ENCODE results near the gene CTNNA3. TPM values are rescaled to one million over a fixed set of nuclear protein-coding genes. Genes with fewer than 3 reads are reported as not detected.

The CTNNA3 gene
- total and polyA plus RNA-seq, 10 donors, result 0.03 to 2.4 (median 0.76) TPM; not detected in 1

DNA sequence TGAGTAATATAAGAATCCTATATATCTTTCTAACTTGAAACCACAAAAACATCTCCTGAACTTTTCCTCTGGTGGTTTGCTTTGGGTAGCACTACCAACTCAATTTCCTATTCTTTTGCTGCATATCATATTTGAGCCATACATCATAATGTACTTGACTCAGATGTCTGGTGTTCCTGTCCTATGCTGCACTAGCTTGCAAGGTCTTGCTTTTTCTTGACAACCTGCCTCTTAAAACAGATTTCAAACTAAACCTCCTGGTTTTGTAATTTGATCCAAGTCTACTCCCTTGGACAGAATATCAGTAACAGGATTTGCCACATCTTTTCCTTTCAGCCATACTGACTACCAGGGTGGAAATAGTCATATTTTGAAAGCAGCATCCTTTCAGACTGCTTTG, 1290.4 kb downstream of the CTNNA3 start:
- no peaks in the 10 kb centered on the region for H3K36me3 ChIP-seq
- no peak overlapping the region for H3K4me3 ChIP-seq
- TF ChIP-seq, protein P1, sequence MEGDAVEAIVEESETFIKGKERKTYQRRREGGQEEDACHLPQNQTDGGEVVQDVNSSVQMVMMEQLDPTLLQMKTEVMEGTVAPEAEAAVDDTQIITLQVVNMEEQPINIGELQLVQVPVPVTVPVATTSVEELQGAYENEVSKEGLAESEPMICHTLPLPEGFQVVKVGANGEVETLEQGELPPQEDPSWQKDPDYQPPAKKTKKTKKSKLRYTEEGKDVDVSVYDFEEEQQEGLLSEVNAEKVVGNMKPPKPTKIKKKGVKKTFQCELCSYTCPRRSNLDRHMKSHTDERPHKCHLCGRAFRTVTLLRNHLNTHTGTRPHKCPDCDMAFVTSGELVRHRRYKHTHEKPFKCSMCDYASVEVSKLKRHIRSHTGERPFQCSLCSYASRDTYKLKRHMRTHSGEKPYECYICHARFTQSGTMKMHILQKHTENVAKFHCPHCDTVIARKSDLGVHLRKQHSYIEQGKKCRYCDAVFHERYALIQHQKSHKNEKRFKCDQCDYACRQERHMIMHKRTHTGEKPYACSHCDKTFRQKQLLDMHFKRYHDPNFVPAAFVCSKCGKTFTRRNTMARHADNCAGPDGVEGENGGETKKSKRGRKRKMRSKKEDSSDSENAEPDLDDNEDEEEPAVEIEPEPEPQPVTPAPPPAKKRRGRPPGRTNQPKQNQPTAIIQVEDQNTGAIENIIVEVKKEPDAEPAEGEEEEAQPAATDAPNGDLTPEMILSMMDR (IDR thresholded peaks at IDR 0.05 in 8 of 11, conservative IDR thresholded peaks at IDR 0.05 in 3 of 11), result no peak
- TF ChIP-seq POLR2AphosphoS5 (IDR thresholded peaks at IDR 0.05) (no peak), POLR2A (IDR thresholded peaks at IDR 0.05) (no peak)
- peaks cover 0 to 12% (median 2%) of the 10 kb centered on the region in 8 donors for H3K9me3 ChIP-seq
- intact Hi-C loops (cut with DNase I; ENCODE audit: low total_unique reads), result no loop called here
- no peak for DNase-seq
- no peak overlapping the region for H3K27ac ChIP-seq
- H3K27me3 ChIP-seq (replicated peaks in 1 of 7), result no peaks in the 10 kb centered on the region
- H3K4me1 ChIP-seq, result no peaks in the 10 kb centered on the region

DNA sequence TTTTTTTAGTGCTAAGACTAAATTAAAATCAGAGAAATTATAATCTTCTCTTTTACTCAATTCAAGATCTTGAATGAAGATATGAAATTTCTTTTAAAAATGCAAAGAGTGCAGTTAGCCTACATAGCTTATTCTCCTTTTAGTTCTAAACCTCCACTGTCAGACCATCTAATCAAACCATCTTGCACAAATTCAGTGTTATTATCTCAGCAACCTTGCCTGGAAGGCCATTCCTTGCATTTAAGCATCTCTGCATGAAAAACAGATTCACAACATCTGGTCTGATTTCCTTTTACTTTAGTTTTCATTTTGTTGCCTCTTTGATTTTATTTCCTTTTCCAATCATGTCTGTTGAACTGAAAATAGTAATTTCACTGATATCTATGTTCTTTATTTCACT, 1297.3 kb downstream of the CTNNA3 start:
- DNase-seq, result no peak
- no peaks in the 10 kb centered on the region for H3K36me3 ChIP-seq
- intact Hi-C loops (cut with DNase I; ENCODE audit: low total_unique reads), result no loop called here
- no peak overlapping the region for H3K4me3 ChIP-seq
- H3K27me3 ChIP-seq (replicated peaks in 1 of 7), result no peaks in the 10 kb centered on the region
- H3K9me3 ChIP-seq, result peaks cover 0 to 8% (median 4%) of the 10 kb centered on the region in 8 donors
- H3K4me1 ChIP-seq, result no peaks in the 10 kb centered on the region
- TF ChIP-seq POLR2AphosphoS5 (IDR thresholded peaks at IDR 0.05) (no peak), POLR2A (IDR thresholded peaks at IDR 0.05) (no peak)
- TF ChIP-seq, protein P1 (IDR thresholded peaks at IDR 0.05 in 8 of 11, conservative IDR thresholded peaks at IDR 0.05 in 3 of 11), result no peak
- no peak overlapping the region for H3K27ac ChIP-seq

GRCh38 chr10:66394342-66395063, 1301.5 kb downstream of the CTNNA3 start:
- TF ChIP-seq POLR2AphosphoS5 (IDR thresholded peaks at IDR 0.05) (no peak), POLR2A (IDR thresholded peaks at IDR 0.05) (no peak)
- TF ChIP-seq, protein P1 (IDR thresholded peaks at IDR 0.05 in 8 of 11, conservative IDR thresholded peaks at IDR 0.05 in 3 of 11), result no peak
- 77 to 91% (median 84%) methylated on average over 2 of the region's 2 CpGs for WGBS, 5 donors
- no peak for DNase-seq
- Histone ChIP-seq H3K36me3 (no peaks in the 10 kb centered on the region), H3K27ac (no peak overlapping the region), H3K9me3 (peaks cover 0 to 10% (median 0%) of the 10 kb centered on the region in 8 donors), H3K4me3 (no peak overlapping the region), H3K4me1 (no peaks in the 10 kb centered on the region), H3K27me3 (replicated peaks in 1 of 7) (no peaks in the 10 kb centered on the region)
- intact Hi-C loops (cut with DNase I; ENCODE audit: low total_unique reads), result no loop called here

DNA sequence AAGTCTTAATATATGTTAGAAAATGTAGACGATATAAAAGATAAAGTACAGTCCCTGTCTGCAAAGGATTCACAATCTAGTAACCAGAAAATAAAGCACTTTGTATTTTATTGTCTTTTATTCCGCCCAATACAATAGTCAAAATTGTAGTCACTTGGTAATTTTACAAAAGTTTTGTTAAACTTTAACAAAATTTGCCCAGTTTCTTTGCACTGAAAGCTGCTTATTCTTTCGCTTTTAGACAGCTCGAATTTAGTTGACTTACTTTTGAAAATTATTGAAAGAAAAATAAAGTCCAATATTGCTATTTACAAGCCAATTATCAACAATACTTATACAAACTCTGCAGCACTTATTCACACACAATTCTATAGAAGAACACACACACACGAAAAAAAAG, 1305.1 kb downstream of the CTNNA3 start:
- no peaks in the 10 kb centered on the region for H3K4me1 ChIP-seq
- TF ChIP-seq, protein P1 (IDR thresholded peaks at IDR 0.05 in 8 of 11, conservative IDR thresholded peaks at IDR 0.05 in 3 of 11), result no peak
- TF ChIP-seq POLR2A (IDR thresholded peaks at IDR 0.05) (no peak), POLR2AphosphoS5 (IDR thresholded peaks at IDR 0.05) (no peak)
- intact Hi-C loops (cut with DNase I; ENCODE audit: low total_unique reads), result no loop called here
- H3K9me3 ChIP-seq, result peaks cover 0 to 23% (median 4%) of the 10 kb centered on the region in 8 donors
- no peak overlapping the region for H3K4me3 ChIP-seq
- no peak overlapping the region for H3K27ac ChIP-seq
- H3K36me3 ChIP-seq, result no peaks in the 10 kb centered on the region
- no peak for DNase-seq
- no peaks in the 10 kb centered on the region for H3K27me3 ChIP-seq (replicated peaks in 1 of 7)
- 73 to 84% (median 80%) methylated on average over 5 of the region's 5 CpGs for WGBS, 5 donors

Data from spleen (tissue), 11 donors.